ENCODE measurements around the gene MADCAM1. TPM values are rescaled to one million over a fixed set of nuclear protein-coding genes. Genes with fewer than 3 reads are reported as not detected.

The MADCAM1 gene
- polyA plus RNA-seq, 1 donor from 2014 or later, result 0.36 TPM

DNA sequence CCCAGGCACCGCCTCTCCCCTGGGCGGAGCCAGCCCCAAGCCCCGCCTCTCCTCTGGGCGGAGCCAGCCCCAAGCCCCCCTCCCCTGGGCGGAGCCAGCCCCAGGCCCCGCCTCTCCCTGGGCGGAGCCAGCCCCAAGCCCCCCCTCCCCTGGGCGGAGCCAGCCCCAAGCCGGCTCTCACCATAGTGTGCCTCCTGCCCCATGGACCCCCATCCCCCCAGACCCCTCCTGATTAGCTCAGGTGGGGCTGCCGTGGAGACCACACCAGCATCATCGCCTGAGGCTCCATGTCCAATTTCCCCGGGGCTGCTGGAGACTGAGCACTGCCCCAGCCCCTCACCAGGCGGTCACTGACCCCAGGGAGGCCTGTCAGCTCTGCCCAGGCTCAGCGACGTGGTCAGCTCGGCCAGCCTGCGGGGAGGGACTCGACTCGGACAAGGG, 4.2 kb upstream of the MADCAM1 start:
- H3K4me1 Mint-ChIP-seq, result peaks cover 0 to 5% (median 2%) of the 10 kb centered on the region in 3 donors
- peaks cover 4% of the 10 kb centered on the region for H3K27me3 Mint-ChIP-seq
- H3K4me3 Mint-ChIP-seq, result no peak overlapping the region
- no peak overlapping the region for H3K27ac Mint-ChIP-seq
- no peaks in the 10 kb centered on the region for H3K36me3 Mint-ChIP-seq
- H3K9me3 Mint-ChIP-seq, result no peaks in the 10 kb centered on the region

DNA sequence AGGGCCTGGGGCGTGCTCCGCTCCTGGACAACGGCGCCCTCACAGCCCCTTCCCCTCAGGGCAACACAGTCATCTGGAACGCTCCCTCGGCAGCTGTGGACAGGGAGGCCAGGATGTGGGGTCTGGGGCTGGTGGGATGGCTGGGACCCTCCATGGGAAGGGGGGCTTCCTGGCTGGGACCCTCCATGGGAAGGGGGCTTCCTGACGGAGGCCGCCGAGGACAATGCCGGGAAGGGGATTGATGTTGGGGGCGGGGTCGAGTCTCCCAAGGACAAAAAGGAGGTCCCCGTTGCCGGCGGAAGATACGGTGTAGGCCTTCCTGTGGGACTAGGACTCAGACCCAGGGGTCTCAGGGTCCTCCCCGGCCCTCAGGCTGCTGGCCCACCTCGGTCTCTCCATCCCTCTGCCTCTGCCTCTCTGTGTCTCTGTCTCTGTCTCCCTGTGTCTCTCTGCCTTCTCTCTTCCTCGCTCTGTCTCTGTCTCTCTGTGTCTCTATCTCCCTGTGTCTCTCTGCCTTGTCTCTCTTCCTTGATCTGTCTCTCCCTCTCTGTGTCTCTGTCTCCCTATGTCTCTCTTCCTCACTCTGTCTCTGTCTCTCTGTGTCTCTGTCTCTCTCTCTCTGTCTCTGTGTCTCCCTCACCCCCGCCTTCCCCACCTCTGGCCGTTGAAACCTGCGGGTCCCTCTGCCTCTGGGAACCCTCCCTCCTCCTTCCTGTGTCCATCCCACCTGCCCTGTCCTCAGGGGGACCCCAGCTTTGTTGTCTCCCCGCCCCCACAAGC, 2.7 kb upstream of the MADCAM1 start:
- Mint-ChIP-seq H3K4me3 (no peak overlapping the region), H3K27ac (peak overlapping the region in 1 of 3 donors; percentile 68), H3K27me3 (peaks cover 10% of the 10 kb centered on the region), H3K36me3 (no peaks in the 10 kb centered on the region), H3K9me3 (no peaks in the 10 kb centered on the region), H3K4me1 (peaks cover 0 to 3% (median 2%) of the 10 kb centered on the region in 3 donors)

DNA sequence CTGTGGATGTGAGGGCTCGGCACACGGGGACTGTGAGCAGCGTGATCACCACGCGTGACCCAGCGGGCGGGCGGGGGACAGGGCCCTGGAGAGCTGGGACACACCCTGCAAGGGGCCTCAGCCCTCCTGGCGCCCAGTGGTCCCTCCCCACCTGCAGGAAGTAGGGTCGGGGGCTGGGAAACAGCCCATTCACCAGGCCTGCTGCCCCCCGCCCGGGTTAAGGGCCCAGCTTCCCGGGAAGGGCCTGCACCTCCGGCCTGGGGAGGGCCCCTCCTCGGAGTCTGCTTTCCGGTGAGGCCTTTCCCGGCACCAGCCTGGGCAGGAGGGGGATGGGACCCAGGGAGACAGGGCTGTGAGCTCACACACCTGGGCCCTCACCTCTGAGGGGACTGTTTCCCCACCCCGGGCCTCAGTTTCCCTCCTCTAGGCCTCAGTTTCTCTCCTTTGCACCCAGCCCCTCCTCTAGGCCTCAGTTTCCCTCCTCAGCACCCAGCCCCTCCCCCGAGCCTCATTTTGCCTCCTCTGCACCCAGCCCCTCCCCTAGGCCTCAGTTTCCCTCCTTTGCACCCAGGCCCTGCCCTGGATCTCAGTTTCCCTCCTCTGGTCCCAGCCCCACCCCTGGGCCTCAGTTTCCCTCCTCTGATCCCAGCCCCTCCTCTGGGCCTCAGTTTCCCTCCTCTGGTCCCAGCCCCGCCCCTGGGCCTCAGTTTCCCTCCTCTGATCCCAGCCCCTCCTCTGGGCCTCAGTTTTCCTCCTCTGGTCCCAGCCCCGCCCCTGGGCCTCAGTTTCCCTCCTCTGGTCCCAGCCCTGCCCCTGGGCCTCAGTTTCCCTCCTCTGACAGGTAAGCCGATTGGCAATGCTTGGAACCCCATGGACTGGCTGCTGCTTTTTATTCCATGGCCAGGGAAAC, 1.9 kb upstream of the MADCAM1 start:
- peaks cover 14% of the 10 kb centered on the region for H3K27me3 Mint-ChIP-seq
- no peaks in the 10 kb centered on the region for H3K9me3 Mint-ChIP-seq
- no peaks in the 10 kb centered on the region for H3K36me3 Mint-ChIP-seq
- H3K4me1 Mint-ChIP-seq, result peaks cover 0 to 3% (median 2%) of the 10 kb centered on the region in 3 donors
- no peak overlapping the region for H3K4me3 Mint-ChIP-seq
- no peak overlapping the region for H3K27ac Mint-ChIP-seq

DNA sequence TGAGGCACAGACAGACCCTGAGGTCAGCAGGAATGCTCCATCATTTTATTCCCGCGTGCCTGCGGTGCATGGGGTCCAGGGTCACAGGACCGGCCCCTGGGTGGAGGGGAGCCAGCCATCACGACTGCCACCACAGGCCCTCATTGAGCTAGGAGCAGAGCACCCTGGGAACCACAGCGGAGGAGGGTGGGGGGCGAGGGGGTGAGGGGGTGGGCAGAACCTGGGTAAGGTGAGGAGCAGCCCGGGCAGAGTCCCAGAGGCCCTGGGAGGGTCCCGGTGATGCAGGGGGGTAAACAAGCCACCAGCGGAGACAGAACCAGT, 1.2 kb upstream of the MADCAM1 start:
- Mint-ChIP-seq H3K27me3 (peaks cover 16% of the 10 kb centered on the region), H3K36me3 (no peaks in the 10 kb centered on the region), H3K4me3 (no peak overlapping the region), H3K27ac (no peak overlapping the region), H3K4me1 (peaks cover 0 to 3% (median 2%) of the 10 kb centered on the region in 3 donors), H3K9me3 (no peaks in the 10 kb centered on the region)

DNA sequence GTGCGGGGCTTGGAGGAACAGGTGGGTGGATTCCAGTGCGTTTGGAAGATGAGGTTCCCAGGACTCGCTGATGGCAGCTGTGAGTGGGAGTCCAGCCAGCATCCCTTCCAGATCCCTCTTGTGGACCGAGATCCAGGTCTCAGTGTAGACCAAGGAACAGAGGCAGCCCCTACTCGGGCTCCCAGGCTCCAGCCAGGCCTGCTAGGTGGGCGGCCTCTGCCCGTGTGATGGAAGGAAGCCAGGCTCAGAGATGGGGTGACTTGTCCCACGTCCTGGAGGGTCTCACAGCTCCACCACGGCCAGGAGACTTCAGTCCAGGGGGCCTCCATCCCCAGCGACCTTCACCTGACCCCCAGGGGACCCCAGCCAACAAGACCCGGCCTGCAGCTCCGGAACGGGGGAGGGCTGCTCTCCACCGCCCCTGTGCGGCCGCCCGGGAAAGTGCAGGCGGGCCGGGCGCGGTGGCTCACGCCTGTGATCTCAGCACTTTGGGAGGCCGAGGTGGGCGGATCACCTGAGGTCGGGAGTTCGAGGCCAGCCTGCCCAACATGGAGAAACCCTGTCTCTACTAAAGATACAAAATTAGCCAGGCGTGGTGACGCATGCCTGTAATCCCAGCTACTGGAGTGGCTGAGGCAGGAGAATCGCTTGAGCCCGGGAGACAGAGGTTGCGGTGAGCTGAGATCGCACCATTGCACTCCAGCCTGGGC, 729 bp upstream of the MADCAM1 start:
- Mint-ChIP-seq H3K27me3 (peaks cover 16% of the 10 kb centered on the region), H3K9me3 (no peaks in the 10 kb centered on the region), H3K36me3 (no peaks in the 10 kb centered on the region), H3K4me1 (peaks cover 0 to 3% (median 2%) of the 10 kb centered on the region in 3 donors), H3K4me3 (peak overlapping the region in 2 of 4 donors; percentile 22 to 72), H3K27ac (no peak overlapping the region)

DNA sequence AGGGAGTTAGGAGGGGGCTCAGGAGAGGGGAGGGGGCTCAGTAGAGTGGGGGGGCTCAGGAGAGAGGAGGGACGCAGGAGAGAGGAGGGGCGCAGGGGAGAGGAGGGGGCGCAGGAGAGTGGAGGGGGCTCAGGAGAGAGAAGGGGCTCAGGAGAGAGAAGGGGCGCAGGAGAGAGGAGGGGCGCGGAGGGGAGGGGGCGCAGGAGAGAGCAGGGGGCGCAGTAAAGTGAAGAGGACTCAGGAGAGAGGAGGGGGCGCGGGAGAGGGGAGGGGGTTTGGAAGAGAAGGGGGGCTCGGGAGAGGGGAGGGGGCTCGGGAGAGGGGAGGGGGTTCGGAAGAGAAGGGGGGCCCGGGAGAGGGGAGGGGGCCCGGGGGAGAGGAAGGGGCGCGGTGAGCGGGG, 700 bp downstream of the MADCAM1 start:
- H3K27ac Mint-ChIP-seq, result no peak overlapping the region
- no peaks in the 10 kb centered on the region for H3K36me3 Mint-ChIP-seq
- no peak overlapping the region for H3K4me3 Mint-ChIP-seq
- H3K27me3 Mint-ChIP-seq, result peaks cover 16% of the 10 kb centered on the region
- H3K4me1 Mint-ChIP-seq, result peaks cover 0 to 3% (median 2%) of the 10 kb centered on the region in 3 donors
- no peaks in the 10 kb centered on the region for H3K9me3 Mint-ChIP-seq

DNA sequence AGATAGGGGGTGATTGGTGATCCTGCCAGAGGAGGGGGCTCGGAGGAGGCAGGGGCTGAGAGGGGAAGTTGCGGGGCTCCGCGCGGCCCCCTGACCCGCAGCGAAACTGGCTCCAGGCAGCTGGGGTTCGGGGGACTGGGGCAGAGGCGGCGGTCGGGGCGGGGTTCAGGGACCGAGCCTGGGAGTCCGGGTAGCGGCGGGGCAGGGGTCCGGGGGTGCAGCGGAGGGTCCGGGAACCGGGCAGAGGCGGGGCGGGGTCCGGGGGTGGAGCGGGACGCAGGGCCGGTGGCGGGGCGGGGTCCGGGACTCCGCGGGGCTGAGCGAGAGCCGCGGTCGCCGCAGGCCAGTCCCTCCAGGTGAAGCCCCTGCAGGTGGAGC, 1.2 kb downstream of the MADCAM1 start:
- Mint-ChIP-seq H3K36me3 (no peaks in the 10 kb centered on the region), H3K4me1 (peaks cover under 1 to 3% (median 3%) of the 10 kb centered on the region in 3 donors), H3K9me3 (peaks cover 0 to 1% (median 0%) of the 10 kb centered on the region in 3 donors), H3K4me3 (no peak overlapping the region), H3K27ac (no peak overlapping the region), H3K27me3 (peaks cover 16% of the 10 kb centered on the region)

DNA sequence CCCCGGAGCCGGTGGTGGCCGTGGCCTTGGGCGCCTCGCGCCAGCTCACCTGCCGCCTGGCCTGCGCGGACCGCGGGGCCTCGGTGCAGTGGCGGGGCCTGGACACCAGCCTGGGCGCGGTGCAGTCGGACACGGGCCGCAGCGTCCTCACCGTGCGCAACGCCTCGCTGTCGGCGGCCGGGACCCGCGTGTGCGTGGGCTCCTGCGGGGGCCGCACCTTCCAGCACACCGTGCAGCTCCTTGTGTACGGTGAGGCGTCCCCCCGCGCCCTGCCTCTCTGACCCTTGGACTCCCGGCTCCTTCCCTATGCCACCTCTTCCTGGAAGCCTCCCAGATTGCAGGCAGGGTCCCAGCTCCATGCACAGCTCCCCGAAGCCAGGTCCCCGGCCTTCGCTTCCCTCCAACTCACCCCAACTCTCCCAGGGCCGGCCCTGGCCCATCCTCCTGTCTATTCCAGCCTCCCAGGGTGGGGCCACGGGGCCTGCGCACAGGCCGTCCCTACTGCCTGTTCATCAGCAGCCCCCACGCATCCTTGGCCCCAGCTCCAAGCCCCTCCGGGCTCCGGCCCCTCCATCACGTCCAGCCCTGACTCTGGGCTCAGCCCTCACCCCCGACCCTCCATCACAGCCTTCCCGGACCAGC, 1.7 kb downstream of the MADCAM1 start:
- Mint-ChIP-seq H3K9me3 (peaks cover 0 to 3% (median 0%) of the 10 kb centered on the region in 3 donors), H3K27me3 (peaks cover 16% of the 10 kb centered on the region), H3K36me3 (no peaks in the 10 kb centered on the region), H3K4me3 (peak overlapping the region in 1 of 4 donors; percentile 33), H3K4me1 (peaks cover 3 to 6% (median 5%) of the 10 kb centered on the region in 3 donors), H3K27ac (no peak overlapping the region)

DNA sequence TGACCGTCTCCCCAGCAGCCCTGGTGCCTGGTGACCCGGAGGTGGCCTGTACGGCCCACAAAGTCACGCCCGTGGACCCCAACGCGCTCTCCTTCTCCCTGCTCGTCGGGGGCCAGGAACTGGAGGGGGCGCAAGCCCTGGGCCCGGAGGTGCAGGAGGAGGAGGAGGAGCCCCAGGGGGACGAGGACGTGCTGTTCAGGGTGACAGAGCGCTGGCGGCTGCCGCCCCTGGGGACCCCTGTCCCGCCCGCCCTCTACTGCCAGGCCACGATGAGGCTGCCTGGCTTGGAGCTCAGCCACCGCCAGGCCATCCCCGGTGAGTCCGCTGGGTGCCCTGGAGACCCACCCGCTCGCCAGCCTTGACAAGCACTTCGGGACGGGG, 2.2 kb downstream of the MADCAM1 start:
- Mint-ChIP-seq H3K4me1 (peaks cover 3 to 5% (median 5%) of the 10 kb centered on the region in 3 donors), H3K27me3 (peaks cover 16% of the 10 kb centered on the region), H3K4me3 (peak overlapping the region in 1 of 4 donors; percentile 33), H3K9me3 (peaks cover 0 to 3% (median 0%) of the 10 kb centered on the region in 3 donors), H3K27ac (no peak overlapping the region), H3K36me3 (no peaks in the 10 kb centered on the region)

DNA sequence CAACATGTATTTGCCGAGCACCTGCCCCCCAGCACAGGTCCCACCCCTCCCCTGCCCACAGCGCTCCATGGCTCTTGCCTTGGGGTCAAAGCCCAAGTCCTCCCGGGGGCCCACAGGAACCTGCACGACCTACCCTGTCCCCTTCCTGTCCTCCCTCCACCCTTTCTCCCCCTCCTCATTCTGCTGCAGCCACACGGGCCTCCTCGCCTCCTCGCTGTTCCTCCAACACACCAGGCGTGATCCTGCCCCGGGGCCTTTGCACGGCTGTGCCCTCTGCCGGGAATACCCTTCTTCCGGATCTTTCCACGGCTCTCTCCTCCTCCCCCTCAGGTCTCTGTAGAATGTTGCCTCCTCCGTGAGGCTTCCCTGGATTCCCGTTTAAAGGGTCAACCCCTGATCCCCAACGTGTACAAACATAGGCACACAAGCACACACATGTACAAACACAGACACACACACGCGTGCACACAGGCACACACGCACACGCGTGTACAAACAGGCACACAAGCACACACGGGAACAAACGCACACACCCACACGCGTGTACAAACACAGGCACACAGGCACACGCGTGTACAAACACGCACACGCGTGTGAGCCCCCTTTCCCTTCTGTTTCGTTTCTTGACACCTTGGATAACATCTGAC, 2.8 kb downstream of the MADCAM1 start:
- peaks cover 16% of the 10 kb centered on the region for H3K27me3 Mint-ChIP-seq
- peak overlapping the region in 2 of 4 donors; percentile 42 to 48 for H3K4me3 Mint-ChIP-seq
- H3K36me3 Mint-ChIP-seq, result no peaks in the 10 kb centered on the region
- peak overlapping the region in 1 of 3 donors; percentile 56 for H3K27ac Mint-ChIP-seq
- peaks cover 0 to 3% (median 0%) of the 10 kb centered on the region in 3 donors for H3K9me3 Mint-ChIP-seq
- H3K4me1 Mint-ChIP-seq, result peaks cover 0 to 5% (median 5%) of the 10 kb centered on the region in 3 donors

DNA sequence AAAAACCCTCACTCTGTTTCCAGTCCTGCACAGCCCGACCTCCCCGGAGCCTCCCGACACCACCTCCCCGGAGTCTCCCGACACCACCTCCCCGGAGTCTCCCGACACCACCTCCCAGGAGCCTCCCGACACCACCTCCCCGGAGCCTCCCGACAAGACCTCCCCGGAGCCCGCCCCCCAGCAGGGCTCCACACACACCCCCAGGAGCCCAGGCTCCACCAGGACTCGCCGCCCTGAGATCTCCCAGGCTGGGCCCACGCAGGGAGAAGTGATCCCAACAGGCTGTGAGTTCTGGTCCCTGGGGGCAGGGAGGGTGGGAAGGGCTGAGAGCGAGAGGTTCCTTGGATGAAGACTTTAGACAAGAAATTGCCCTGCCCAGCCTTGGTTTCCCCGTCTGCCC, 5.4 kb downstream of the MADCAM1 start:
- Mint-ChIP-seq H3K27ac (no peak overlapping the region), H3K36me3 (no peaks in the 10 kb centered on the region), H3K4me3 (no peak overlapping the region), H3K4me1 (peaks cover 0 to 12% (median 9%) of the 10 kb centered on the region in 3 donors), H3K9me3 (peaks cover 0 to 3% (median 0%) of the 10 kb centered on the region in 3 donors), H3K27me3 (peaks cover 13% of the 10 kb centered on the region)

DNA sequence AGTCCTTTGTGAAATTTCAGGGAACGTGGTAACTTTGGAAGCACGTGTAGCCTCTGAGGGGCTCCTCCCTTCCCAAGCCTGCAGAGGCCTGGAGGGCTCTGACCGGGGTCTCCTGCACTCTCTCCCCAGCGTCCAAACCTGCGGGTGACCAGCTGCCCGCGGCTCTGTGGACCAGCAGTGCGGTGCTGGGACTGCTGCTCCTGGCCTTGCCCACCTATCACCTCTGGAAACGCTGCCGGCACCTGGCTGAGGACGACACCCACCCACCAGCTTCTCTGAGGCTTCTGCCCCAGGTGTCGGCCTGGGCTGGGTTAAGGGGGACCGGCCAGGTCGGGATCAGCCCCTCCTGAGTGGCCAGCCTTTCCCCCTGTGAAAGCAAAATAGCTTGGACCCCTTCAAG, 8.3 kb downstream of the MADCAM1 start:
- Mint-ChIP-seq H3K36me3 (no peaks in the 10 kb centered on the region), H3K27ac (peak overlapping the region in 1 of 3 donors; percentile 91), H3K4me1 (peaks cover 4 to 17% (median 15%) of the 10 kb centered on the region in 3 donors), H3K9me3 (peaks cover 0 to 3% (median 0%) of the 10 kb centered on the region in 3 donors), H3K27me3 (peaks cover 1% of the 10 kb centered on the region), H3K4me3 (no peak overlapping the region)

DNA sequence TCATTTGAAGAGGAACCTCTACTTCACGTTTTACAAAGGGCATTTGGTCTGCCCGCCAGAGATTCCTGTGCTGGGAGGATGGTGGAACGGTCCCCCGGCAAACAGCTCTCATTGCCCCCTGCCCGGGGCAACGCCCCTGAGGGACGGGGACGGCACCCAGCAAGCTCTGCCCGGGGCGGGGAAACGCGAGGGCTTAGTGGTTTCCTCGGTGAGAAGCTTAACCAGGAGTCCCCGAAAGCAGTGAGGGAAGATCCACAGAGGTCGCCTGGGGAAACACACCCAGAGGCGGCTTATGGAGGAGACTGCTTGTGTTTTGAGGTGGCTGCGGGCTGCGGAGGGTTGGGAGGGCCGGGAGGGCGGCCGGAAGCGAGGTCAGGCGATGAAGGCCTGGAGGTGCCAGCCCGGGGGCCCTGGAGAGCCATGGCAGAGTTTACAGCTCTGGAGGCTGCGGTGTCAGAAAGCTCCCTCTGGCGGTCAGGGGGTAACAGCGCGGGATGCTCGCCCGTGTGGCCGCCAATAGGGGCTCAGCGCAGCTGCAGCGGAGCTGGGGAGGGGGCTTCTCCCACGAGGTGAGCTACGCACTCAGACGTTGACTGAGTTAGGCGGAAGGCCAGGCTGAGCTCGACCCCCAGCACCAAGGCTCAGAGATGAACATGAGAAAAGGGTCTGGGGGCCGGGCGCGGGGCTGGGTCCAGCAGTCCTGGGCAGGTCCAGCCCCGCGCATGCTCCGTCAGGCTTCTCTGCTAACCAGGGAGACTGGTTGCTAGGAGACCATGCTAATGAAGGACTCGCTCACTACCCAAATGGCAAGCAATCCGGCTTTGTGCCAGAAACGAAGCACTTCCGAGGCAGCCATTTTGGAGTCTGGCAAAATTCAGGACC, 10.4 kb downstream of the MADCAM1 start:
- Mint-ChIP-seq H3K9me3 (peaks cover 0 to 3% (median 0%) of the 10 kb centered on the region in 3 donors), H3K36me3 (peaks cover 2% of the 10 kb centered on the region), H3K4me1 (peaks cover 15 to 29% (median 27%) of the 10 kb centered on the region in 3 donors), H3K27ac (peak overlapping the region; percentile 91 to 99 (median 97)), H3K4me3 (peak overlapping the region; percentile 92 to 100 (median 97)), H3K27me3 (no peaks in the 10 kb centered on the region)
